ENCODE results near the gene CCDC93.
A peak's percentile ranks its signal among the peaks of the same experiment; 100 is the strongest.

The CCDC93 gene

DNA sequence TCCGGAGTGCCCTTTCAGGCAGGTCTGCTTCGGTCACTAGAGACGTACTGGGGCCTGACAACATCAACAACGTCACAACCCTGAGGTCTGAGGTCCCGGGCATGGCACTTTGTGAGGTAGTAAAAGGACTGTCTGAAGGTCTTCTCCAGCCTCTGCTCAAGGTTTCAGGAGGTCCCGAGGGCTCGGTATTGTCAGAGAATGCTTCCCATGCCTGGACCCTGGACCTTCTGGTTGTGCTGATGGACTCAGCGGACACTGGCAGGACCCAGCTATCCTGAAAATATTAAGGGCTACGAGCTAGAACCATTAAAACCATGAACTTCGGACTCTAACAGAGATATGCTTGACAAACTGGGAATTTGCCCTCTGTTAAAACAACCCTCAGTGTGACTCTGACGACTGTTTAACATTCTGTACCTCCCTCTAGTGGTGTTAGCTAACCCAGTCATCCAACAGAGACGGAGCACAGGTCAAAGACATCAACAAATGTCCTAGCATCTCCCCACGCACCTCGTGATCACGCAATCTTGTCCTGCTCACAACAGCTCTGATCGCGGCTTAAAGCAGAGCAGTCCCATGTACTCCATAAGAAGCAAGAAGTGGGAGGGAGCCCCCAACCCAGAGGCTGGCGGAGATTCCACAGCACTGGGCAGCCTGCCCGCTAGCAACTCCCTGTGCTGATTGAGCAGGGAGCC, 96.5 kb downstream of the CCDC93 start:
- DNase-seq (ENCODE audit: extremely low read depth, low read depth), result no peak
- no peak overlapping the region for H3K4me3 ChIP-seq (replicated peaks; ENCODE audit: low read depth, low read length)
- TF ChIP-seq, protein P1, sequence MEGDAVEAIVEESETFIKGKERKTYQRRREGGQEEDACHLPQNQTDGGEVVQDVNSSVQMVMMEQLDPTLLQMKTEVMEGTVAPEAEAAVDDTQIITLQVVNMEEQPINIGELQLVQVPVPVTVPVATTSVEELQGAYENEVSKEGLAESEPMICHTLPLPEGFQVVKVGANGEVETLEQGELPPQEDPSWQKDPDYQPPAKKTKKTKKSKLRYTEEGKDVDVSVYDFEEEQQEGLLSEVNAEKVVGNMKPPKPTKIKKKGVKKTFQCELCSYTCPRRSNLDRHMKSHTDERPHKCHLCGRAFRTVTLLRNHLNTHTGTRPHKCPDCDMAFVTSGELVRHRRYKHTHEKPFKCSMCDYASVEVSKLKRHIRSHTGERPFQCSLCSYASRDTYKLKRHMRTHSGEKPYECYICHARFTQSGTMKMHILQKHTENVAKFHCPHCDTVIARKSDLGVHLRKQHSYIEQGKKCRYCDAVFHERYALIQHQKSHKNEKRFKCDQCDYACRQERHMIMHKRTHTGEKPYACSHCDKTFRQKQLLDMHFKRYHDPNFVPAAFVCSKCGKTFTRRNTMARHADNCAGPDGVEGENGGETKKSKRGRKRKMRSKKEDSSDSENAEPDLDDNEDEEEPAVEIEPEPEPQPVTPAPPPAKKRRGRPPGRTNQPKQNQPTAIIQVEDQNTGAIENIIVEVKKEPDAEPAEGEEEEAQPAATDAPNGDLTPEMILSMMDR (IDR thresholded peaks at IDR 0.05; ENCODE audit: low read depth, low read length, missing control alignments), result peak; percentile 36

DNA sequence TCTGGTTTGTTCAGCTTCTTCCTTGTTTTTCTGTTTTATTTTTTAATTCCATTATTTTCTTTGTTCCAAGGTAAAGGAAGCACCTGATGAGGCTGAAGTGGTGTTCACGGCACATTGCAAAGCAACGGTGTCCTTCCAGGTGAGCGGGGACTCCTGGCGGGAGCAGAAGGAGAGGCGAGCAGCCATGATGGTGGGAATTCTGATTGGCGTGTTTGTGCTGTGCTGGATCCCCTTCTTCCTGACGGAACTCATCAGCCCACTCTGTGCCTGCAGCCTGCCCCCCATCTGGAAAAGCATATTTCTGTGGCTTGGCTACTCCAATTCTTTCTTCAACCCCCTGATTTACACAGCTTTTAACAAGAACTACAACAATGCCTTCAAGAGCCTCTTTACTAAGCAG, 110.9 kb downstream of the CCDC93 start:
- DNase-seq (ENCODE audit: extremely low read depth, low read depth), result no peak
- no peak overlapping the region for H3K4me3 ChIP-seq (replicated peaks; ENCODE audit: low read depth, low read length)
- TF ChIP-seq, protein P1 (IDR thresholded peaks at IDR 0.05; ENCODE audit: low read depth, low read length, missing control alignments), result no peak

DNA sequence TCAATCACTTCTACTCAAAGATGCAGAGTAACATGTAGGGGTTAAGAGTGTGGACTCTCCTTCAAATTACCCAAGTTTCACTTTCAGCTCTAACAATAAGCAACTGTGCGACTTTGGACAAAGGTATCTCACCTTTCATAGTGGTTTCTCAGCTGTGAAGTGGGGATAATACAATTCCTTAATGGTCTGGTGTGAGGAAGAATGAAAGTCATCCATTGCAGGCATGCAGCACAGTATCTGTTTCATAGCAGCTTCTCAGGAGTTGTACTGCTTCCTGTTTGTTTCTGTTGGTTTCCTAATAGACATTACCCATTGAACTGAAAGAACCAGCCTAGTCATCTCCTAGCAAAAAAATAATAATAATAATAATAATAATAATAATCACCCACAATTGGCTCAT, 125.0 kb downstream of the CCDC93 start:
- TF ChIP-seq, protein P1 (IDR thresholded peaks at IDR 0.05; ENCODE audit: low read depth, low read length, missing control alignments), result no peak
- DNase-seq (ENCODE audit: extremely low read depth, low read depth), result no peak
- no peak overlapping the region for H3K4me3 ChIP-seq (replicated peaks; ENCODE audit: low read depth, low read length)

DNA sequence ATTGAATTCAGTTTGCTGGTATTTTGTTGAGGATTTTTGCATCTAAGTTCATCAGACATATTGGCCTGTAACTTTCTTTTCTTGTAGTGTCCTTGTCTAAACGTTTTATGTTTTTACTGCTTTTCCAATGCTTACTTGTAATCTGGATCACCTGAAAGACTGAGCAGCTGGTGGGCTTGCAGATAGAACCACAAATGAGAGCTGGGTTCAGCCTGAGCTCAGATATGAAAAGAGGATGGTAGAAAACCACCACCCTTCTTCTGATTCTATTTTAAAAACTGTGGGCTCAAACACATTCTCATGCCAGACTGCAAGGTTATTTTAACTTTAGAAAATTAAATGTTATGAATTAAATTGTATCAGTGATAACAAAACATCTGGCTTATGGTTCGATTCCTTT, 128.6 kb downstream of the CCDC93 start:
- DNase-seq (ENCODE audit: extremely low read depth, low read depth), result no peak
- H3K4me3 ChIP-seq (replicated peaks; ENCODE audit: low read depth, low read length), result no peak overlapping the region
- TF ChIP-seq, protein P1 (IDR thresholded peaks at IDR 0.05; ENCODE audit: low read depth, low read length, missing control alignments), result no peak

DNA sequence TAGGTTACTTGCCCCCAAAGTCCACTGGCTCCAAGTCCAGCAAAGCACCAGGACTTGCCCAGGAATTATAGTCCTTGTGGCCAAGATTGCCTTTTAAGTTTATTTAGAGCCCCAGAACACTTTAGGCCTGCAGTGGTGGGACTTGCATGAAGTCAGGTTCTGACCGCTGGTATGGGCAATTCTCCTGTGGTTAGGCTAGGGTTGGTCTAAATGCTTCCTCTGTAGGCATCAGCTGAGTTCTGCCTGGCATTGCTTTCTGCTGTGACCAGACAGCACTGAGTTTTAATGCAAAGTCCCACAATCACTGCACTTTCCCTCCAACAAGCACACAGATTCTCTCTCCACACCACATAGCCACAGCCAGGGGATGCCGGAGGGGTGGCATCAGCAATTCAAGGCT, 134.9 kb downstream of the CCDC93 start:
- TF ChIP-seq, protein P1 (IDR thresholded peaks at IDR 0.05; ENCODE audit: low read depth, low read length, missing control alignments), result no peak
- no peak overlapping the region for H3K4me3 ChIP-seq (replicated peaks; ENCODE audit: low read depth, low read length)
- DNase-seq (ENCODE audit: extremely low read depth, low read depth), result no peak

DNA sequence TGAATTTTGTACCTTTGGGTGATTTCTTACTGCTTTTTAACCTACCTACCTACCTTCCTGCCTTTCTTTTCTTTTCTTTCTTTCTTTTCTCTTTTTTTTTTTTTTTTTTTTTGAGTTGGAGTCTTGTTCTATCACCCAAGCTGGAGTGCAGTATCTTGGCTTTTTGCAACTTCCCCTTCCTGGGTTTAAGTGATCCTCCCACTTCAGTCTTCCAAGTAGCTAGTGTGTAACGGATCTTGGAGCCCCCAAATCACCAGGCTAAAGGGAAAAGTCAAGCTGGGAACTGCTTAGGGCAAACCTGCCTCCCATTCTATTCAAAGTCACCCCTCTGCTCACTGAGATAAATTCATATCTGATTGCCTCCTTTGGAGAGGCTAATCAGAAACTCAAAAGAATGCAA, 138.1 kb downstream of the CCDC93 start:
- TF ChIP-seq, protein P1 (IDR thresholded peaks at IDR 0.05; ENCODE audit: low read depth, low read length, missing control alignments), result no peak

More for the DNA sequence above, 138.1 kb downstream of the CCDC93 start:
- H3K4me3 ChIP-seq (replicated peaks; ENCODE audit: low read depth, low read length), result no peak overlapping the region
- DNase-seq (ENCODE audit: extremely low read depth, low read depth), result no peak

All from HFF-Myc (cell line).